Epidermal melanocyte (primary cell): Measurements from ENCODE around the gene CNTN1.

Experiments used
- DNase-seq: peaks from one replicate; pipeline ENCODE4 v3.0.0; 2011; ENCODE audit warnings: low spot score; ENCODE audit not compliant: insufficient read length

CNTN1 gene

DNA sequence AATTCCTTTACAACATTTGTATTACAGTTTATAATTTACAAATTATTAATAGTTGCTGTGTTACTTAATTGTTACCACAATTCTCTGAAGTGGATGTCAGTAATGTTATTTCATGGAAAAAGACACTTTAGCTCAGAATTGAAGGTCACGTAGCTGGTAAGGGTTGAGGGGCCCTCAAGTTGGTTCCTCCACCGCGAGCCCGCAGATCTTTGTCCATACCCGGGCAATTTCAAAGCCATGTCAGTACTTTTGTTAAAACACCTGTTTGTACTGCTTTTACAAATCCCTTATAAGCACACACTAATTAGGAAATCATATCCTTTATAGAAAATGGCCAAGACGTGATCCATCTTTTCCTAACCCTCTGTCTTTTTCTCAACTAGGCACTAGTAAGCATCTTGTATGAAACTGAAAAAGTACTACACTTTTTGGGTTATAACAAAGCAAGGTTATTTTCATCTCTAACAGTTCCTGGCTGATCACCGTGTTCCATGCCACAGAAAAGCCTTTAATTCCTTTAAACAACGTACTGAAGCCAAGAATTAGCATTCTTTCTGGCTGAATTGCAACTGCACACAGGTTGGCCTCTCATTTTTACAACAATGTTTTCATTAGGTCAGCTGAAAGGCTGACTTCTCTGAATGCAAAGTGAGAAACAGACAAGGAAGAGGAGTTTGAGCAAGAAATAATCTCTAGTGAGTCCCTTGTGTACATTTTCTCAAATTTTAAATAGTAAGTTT is 76.1 kb downstream of the CNTN1 start:
- DNase-seq = no peak

GRCh38 chr12:40769846-40770245 is 77.6 kb downstream of the CNTN1 start:
- DNase-seq = no peak

- no peak for DNase-seq
These were observed 78.5 kb downstream of the CNTN1 start for GRCh38 chr12:40770781-40771180.

DNA sequence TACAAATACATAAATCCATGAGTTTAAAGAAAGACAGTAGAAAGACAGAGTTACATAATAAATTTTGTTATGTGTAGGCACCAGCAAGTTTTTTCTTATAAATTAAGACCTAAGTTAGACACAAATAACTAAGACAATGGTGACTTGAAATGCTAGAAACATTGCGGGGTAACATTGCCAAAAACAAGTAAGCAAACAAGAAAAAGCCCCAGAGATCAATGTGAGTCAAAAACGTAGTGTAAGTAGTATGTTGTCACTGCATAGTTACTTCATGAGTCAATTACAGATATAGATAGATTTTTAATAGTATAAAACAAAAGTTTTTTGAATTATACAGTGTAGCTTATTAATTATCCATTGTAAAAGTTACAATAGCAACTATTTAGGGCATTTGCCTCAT is 83.4 kb downstream of the CNTN1 start:
- DNase-seq = no peak

DNA sequence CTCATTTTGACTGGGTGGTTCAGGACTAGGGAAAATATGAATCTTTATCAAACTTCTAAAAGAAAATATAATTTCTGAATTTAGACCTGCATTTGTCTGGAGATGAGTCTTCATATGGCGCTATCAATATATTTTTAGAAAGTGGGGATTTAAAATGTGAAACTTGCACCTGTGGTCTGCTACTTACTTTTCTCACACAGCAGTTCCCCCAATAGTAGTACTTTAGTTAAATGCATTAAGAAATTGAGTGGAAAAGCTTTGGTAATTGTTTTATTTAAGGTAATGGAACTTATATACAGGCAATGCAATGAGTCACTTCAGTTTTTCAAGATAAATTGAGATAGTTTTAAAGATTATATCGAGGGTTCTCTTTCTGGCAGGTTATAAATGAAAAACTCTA is 91.9 kb downstream of the CNTN1 start:
- no peak for DNase-seq

DNA sequence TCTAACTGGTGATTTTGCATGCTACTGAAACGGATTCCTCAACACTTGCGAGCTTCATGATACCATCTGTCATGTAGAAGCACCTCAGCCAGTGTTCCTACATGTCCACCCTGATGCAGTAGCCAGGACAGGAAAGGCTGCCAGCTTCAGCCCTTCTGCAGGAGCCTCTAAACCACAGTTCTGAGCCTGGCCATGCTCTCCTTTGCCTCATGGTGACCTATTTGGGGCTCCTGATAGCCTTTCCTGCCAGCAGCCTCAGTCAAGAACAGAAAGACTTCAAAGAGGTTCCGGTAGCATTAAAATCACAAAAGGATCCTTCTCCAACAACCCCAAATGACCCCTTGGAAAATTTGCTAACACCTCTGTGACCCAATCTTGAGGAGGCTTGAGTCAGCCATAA is 96.0 kb downstream of the CNTN1 start:
- DNase-seq = no peak

- no peak for DNase-seq
These were observed 100.7 kb downstream of the CNTN1 start for GRCh38 chr12:40792792-40793386.

DNA sequence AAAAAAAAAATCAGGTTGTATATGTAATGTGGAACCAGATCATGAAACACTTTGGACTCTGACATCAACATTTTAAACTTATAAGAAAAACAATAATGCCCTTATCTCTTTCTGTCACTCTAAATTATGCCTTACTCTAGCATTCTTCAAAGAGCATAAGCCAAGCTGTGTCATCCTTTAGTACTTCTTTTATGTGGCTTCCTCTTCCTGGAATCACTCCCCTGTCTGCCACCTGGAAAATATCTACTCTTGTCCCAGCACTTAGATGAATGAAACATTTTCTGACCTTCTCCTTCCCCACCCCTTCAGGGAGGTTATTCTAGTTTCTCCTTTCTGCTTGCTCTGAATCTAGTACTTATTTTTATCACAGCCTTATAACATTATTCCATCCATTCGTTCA is 101.2 kb downstream of the CNTN1 start:
- DNase-seq = no peak

GRCh38 chr12:40794087-40794486 is 101.8 kb downstream of the CNTN1 start:
- no peak for DNase-seq

GRCh38 chr12:40801082-40801481 is 108.8 kb downstream of the CNTN1 start:
- DNase-seq = no peak

GRCh38 chr12:40801861-40802260 is 109.6 kb downstream of the CNTN1 start:
- no peak for DNase-seq

DNA sequence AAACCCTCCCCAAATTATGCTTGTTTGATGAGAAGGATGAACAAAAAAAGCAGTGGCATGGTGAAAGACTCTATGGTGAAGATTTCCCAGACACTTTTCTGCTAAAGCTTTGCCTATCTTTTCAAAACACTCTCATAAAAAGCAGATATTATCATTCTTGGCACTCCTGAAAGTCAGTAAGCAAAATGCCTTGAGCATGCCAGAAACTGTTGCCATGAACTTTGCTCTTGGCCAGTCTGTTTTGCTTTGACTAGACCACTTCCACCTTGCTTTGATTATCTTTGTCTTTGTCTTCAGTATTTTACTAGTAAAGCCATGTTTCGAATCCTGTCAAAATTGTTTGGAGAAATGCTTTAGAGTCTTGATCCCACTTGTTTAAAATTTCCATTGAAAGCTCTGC is 110.4 kb downstream of the CNTN1 start:
- no peak for DNase-seq

DNA sequence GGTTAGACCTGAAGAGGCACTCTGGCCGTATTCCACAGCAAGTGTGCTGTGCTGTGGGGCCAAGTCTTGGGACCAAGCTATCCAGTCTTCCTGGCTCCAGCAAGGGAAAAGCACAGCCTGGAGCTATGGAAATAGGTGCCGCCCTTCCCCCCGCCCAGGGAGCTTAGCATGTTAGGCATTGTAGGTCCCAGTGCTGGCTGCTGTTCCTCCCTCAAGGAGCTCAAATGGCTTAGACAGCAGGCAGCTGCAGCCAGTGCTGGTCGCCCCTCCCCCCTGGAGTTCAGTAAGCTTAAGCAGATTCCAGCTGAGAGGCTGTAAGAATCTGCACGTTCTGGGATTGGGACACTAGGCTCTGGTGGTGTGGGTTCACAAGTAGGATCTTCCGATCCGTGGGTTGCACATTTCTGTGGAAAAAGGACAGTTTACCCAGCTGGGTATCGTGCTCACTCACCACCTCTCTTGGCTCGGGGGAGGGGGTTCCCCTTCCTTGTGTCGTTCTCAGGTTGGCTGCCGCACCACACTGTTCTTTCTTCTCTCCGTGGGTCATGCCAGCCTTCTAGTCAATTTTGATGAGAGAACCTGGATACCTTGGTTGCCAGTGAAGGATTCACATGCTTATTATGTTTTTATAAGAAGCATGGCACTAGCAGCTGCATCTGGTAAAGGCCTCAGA is 127.3 kb downstream of the CNTN1 start:
- no peak for DNase-seq

- no peak for DNase-seq
These were observed 128.7 kb downstream of the CNTN1 start for GRCh38 chr12:40820794-40821484.

DNA sequence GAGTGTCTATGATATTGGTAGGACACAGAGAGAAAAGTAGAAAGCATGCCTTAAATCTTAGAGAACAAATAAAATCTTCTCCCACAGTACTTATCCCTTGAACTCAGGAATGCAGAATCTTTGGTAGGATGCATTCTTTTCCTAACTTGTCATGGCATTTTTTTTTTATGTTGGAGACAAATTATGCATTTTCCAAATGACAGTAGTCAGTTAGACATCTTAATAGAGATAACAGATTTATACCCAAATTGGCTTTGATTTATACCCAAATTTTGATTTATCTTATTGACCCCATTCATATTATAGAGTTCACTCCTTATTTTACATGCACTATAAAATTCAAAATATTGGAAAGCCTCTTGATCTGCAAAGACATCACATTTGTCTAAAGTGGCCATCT is 132.9 kb downstream of the CNTN1 start:
- DNase-seq = no peak

DNA sequence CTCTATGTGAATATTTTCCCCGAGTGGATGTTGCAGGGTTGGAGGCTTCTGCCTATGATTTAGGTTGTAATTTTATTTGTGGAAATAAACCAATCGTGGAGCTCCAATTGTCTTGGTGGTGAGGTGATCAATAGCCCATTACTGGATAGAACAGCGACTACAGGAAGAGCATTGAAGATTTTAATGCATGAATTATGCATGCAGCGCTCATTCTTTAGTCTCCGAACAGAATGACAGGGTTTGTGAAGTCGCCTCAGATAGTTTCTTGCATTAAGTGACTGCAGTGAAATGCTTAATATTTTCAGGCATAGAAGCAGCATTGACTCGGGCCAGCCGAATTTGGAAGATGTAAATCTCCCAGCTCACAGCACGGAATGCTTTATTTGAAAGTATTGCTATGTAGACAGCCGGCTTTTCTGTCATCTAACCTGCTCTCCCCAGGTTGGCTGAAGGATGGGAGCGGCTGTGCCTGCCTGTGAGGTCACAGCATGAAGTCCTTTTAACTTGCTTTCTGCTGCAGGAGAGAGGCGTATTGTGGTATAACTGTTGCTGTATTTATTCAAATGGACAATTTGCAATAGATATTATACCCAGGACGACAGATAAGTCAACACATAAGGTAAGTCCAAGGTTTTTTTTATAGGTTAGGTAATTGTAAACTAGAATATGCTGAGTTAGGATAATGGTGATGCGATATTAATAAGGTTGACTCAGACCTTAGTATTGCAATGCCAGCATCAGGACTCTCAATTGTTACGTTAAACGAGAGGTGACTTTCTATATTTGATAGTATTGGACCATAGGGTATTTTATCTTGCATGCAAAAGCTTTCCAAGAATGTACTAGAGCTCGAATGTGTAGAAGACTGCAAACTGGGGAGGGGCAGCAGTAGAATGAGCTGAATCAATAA is 135.7 kb downstream of the CNTN1 start:
- DNase-seq = no peak

GRCh38 chr12:40828593-40828990 is 136.4 kb downstream of the CNTN1 start:
- DNase-seq = no peak

DNA sequence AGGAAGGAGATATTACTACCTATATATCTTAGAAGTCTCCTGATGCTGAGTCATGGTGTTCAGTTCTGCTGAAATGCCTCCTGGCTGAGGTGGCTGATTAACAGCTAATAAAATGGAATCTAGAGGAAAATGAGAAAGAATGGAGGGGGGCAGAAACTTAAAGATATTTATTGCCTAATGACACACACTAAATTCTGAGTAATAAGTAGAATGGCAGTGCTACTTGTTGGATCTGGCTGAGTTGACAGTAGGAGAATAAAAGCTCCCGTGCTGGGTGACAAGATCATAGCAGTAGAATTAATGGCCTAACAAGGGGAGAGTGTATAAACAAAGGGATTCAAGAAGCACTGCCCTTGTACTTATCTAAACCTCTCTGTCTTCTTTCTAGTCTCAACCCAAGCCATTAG is 137.5 kb downstream of the CNTN1 start:
- DNase-seq = no peak

DNA sequence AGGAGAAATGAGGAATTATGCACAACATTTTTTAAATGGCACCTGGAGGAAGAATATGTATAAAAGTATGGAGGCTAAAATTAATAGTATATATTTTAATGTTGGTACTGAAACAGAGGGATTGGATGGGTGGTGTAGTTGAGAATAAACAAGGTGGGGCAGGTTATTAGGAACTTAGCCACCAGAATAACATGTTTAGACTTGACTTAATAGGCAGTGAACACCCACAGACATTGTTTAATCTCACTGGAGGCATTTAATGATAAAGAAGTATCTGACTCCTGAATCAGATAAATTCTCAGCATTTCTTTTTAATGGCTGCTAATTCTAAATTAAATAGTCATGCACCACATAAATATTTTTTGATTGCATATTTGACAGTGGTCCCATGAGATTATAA is 139.7 kb downstream of the CNTN1 start:
- no peak for DNase-seq

DNA sequence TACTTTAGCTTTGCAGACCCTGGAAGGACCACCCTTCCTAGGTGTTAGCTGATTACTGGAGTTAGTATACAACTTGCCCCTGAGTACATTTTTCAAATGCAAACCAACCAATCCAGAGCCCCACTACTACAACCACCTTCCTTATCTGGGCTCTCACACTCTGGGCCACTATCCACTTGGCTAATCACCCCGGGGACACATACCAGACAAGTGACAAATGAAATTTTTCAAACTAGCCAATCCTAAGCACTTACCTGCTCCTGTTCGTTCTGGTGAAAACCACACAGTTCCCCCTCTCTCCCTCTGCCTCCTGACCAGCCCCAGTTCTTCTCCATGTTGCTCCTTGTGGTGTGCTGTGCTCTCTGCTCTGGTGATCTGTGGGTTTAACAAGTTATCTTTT is 140.4 kb downstream of the CNTN1 start:
- DNase-seq = no peak

DNA sequence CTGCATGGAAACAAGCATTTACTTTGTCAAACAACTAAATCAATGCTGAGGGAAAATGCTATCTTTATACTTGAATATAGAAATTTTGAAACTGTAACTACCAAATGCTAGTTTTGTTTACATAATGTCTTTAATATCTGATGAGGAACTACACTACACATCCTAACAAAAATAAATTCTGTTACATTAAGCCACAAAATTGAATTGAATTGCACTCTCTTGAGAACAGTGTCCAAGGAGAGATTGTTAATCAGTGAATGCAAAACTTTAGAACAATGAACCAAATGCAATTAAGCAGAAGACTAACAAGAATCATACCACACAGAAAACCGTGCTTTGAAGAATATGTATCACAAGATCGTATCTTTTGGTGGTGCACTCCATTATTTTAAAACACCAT is 141.6 kb downstream of the CNTN1 start:
- DNase-seq = no peak
